ENCODE measurements around the gene TPM4. TPM values are rescaled to one million over a fixed set of nuclear protein-coding genes. Genes with fewer than 3 reads are reported as not detected.

The TPM4 gene
- total RNA-seq, 2 experiments from 2014 or later: 491 to 493 TPM

- peaks cover 5% of the 10 kb centered on the region for H3K27me3 Mint-ChIP-seq
- H3K4me3 Mint-ChIP-seq: no peak overlapping the region
- no peaks in the 10 kb centered on the region for H3K36me3 Mint-ChIP-seq
- H3K9me3 Mint-ChIP-seq (ENCODE audit: low read depth): no peaks in the 10 kb centered on the region
- peaks cover 12% of the 10 kb centered on the region for H3K4me1 Mint-ChIP-seq
- ATAC-seq (no peak), DNase-seq (no peak)
- no peak overlapping the region for H3K27ac Mint-ChIP-seq
- CTCF ChIA-PET: interaction anchor here (0.6 kb wide), 1 partner anchor 9 kb away, joined by 4 read pairs; no protein-coding TSS in a partner anchor
Measured at GRCh38 chr19:16036397-16036925, 39.8 kb upstream of the TPM4 start.

- no peaks in the 10 kb centered on the region for H3K36me3 Mint-ChIP-seq
- ATAC-seq: no peak
- peaks cover 5% of the 10 kb centered on the region for H3K27me3 Mint-ChIP-seq
- no peak overlapping the region for H3K27ac Mint-ChIP-seq
- CTCF ChIA-PET: interaction anchor here (1.1 kb wide), 1 partner anchor 148 kb away, joined by 3 read pairs; the partner anchor contains the start of gene FAM32A
- H3K4me1 Mint-ChIP-seq: peaks cover 17% of the 10 kb centered on the region
- no peak for DNase-seq
- no peaks in the 10 kb centered on the region for H3K9me3 Mint-ChIP-seq (ENCODE audit: low read depth)
- no peak overlapping the region for H3K4me3 Mint-ChIP-seq
Measured at GRCh38 chr19:16036941-16037340, 39.4 kb upstream of the TPM4 start.

- CTCF ChIA-PET: interaction anchor here (1.1 kb wide), 1 partner anchor 148 kb away, joined by 3 read pairs; the partner anchor contains the start of gene FAM32A
- Mint-ChIP-seq H3K27ac (no peak overlapping the region), H3K9me3 (ENCODE audit: low read depth) (no peaks in the 10 kb centered on the region), H3K4me3 (no peak overlapping the region), H3K27me3 (peaks cover 8% of the 10 kb centered on the region), H3K4me1 (peaks cover 17% of the 10 kb centered on the region), H3K36me3 (no peaks in the 10 kb centered on the region)
- no peak for ATAC-seq
- no peak for DNase-seq
Measured at GRCh38 chr19:16037424-16038195, 38.7 kb upstream of the TPM4 start.

GRCh38 chr19:16038196-16038695 lies 38.0 kb upstream of the TPM4 start:
- DNase-seq (no peak), ATAC-seq (no peak)
- no peak overlapping the region for H3K27ac Mint-ChIP-seq
- peaks cover 17% of the 10 kb centered on the region for H3K4me1 Mint-ChIP-seq
- CTCF ChIA-PET: interaction anchor here (8.0 kb wide), 1 partner anchor 25 kb away, joined by 83 read pairs; no protein-coding TSS in a partner anchor
- H3K4me3 Mint-ChIP-seq: no peak overlapping the region
- H3K9me3 Mint-ChIP-seq (ENCODE audit: low read depth): no peaks in the 10 kb centered on the region
- no peaks in the 10 kb centered on the region for H3K36me3 Mint-ChIP-seq
- H3K27me3 Mint-ChIP-seq: peaks cover 11% of the 10 kb centered on the region

GRCh38 chr19:16039081-16039480 lies 37.2 kb upstream of the TPM4 start:
- Mint-ChIP-seq H3K36me3 (no peaks in the 10 kb centered on the region), H3K4me1 (peaks cover 17% of the 10 kb centered on the region), H3K27ac (no peak overlapping the region), H3K4me3 (no peak overlapping the region), H3K27me3 (peaks cover 11% of the 10 kb centered on the region), H3K9me3 (ENCODE audit: low read depth) (no peaks in the 10 kb centered on the region)
- DNase-seq (no peak), ATAC-seq (no peak)
- CTCF ChIA-PET: interaction anchor here (0.7 to 8.0 kb wide), 2 partner anchors 24 to 344 kb away, joined by 3 to 83 read pairs; no protein-coding TSS in a partner anchor

- ATAC-seq (no peak), DNase-seq (no peak)
- H3K27ac Mint-ChIP-seq: no peak overlapping the region
- H3K36me3 Mint-ChIP-seq: no peaks in the 10 kb centered on the region
- CTCF ChIA-PET: interaction anchor here (0.7 to 8.0 kb wide), 5 partner anchors 23 to 343 kb away, joined by 3 to 83 read pairs (median 4); partner anchors contain the start of gene AP1M1
- peaks cover 17% of the 10 kb centered on the region for H3K4me1 Mint-ChIP-seq
- no peaks in the 10 kb centered on the region for H3K9me3 Mint-ChIP-seq (ENCODE audit: low read depth)
- H3K4me3 Mint-ChIP-seq: no peak overlapping the region
- peaks cover 11% of the 10 kb centered on the region for H3K27me3 Mint-ChIP-seq
Measured at GRCh38 chr19:16039545-16039944, 36.8 kb upstream of the TPM4 start.

GRCh38 chr19:16040642-16041041 lies 35.7 kb upstream of the TPM4 start:
- no peak for DNase-seq
- no peaks in the 10 kb centered on the region for H3K36me3 Mint-ChIP-seq
- H3K4me3 Mint-ChIP-seq: no peak overlapping the region
- peak overlapping the region; percentile 26 for H3K27ac Mint-ChIP-seq
- peaks cover 17% of the 10 kb centered on the region for H3K4me1 Mint-ChIP-seq
- ATAC-seq: no peak
- CTCF ChIA-PET: interaction anchor here (0.6 to 8.0 kb wide), 22 partner anchors 11 to 158 kb away, joined by 3 to 83 read pairs (median 10); partner anchors contain the start of genes AP1M1, FAM32A, HSH2D and RAB8A
- peaks cover 11% of the 10 kb centered on the region for H3K27me3 Mint-ChIP-seq
- no peaks in the 10 kb centered on the region for H3K9me3 Mint-ChIP-seq (ENCODE audit: low read depth)

- Mint-ChIP-seq H3K9me3 (ENCODE audit: low read depth) (no peaks in the 10 kb centered on the region), H3K4me1 (peaks cover 17% of the 10 kb centered on the region), H3K36me3 (no peaks in the 10 kb centered on the region), H3K27me3 (peaks cover 11% of the 10 kb centered on the region), H3K4me3 (no peak overlapping the region), H3K27ac (no peak overlapping the region)
- CTCF ChIA-PET: interaction anchor here (0.7 to 8.0 kb wide), 50 partner anchors 10 to 411 kb away, joined by 3 to 83 read pairs (median 5); partner anchors contain the start of genes AP1M1, FAM32A, HSH2D and RAB8A
- peak; percentile 81 for DNase-seq
- peak; percentile 86 for ATAC-seq
Measured at GRCh38 chr19:16041299-16041990, 34.9 kb upstream of the TPM4 start.

- DNase-seq: no peak
- Mint-ChIP-seq H3K36me3 (no peaks in the 10 kb centered on the region), H3K4me3 (no peak overlapping the region), H3K9me3 (ENCODE audit: low read depth) (no peaks in the 10 kb centered on the region), H3K27ac (no peak overlapping the region), H3K27me3 (peaks cover 11% of the 10 kb centered on the region), H3K4me1 (peaks cover 17% of the 10 kb centered on the region)
- CTCF ChIA-PET: interaction anchor here (0.8 to 8.0 kb wide), 47 partner anchors 9 to 411 kb away, joined by 3 to 83 read pairs (median 5); partner anchors contain the start of genes AP1M1, FAM32A, HSH2D and RAB8A
- no peak for ATAC-seq
Measured at GRCh38 chr19:16041991-16042386, 34.3 kb upstream of the TPM4 start.

GRCh38 chr19:16042533-16043085 lies 33.7 kb upstream of the TPM4 start:
- CTCF ChIA-PET: interaction anchor here (1.0 to 8.0 kb wide), 26 partner anchors 9 to 412 kb away, joined by 3 to 83 read pairs (median 7); partner anchors contain the start of genes AP1M1, FAM32A, RAB8A and TPM4
- no peak for ATAC-seq
- H3K4me3 Mint-ChIP-seq: no peak overlapping the region

GRCh38 chr19:16043156-16043757 lies 33.0 kb upstream of the TPM4 start:
- ATAC-seq: no peak
- H3K27me3 Mint-ChIP-seq: peaks cover 11% of the 10 kb centered on the region
- H3K4me3 Mint-ChIP-seq: no peak overlapping the region
- DNase-seq: no peak
- peaks cover 17% of the 10 kb centered on the region for H3K4me1 Mint-ChIP-seq
- CTCF ChIA-PET: interaction anchor here (2.5 to 8.0 kb wide), 4 partner anchors 8 to 142 kb away, joined by 14 to 83 read pairs (median 26); partner anchors contain the start of gene FAM32A
- no peaks in the 10 kb centered on the region for H3K9me3 Mint-ChIP-seq (ENCODE audit: low read depth)
- H3K36me3 Mint-ChIP-seq: no peaks in the 10 kb centered on the region
- no peak overlapping the region for H3K27ac Mint-ChIP-seq

More at GRCh38 chr19:16042533-16043085, 33.7 kb upstream of the TPM4 start:
- peaks cover 11% of the 10 kb centered on the region for H3K27me3 Mint-ChIP-seq
- no peak for DNase-seq
- H3K27ac Mint-ChIP-seq: no peak overlapping the region
- no peaks in the 10 kb centered on the region for H3K36me3 Mint-ChIP-seq
- peaks cover 17% of the 10 kb centered on the region for H3K4me1 Mint-ChIP-seq
- no peaks in the 10 kb centered on the region for H3K9me3 Mint-ChIP-seq (ENCODE audit: low read depth)

- no peaks in the 10 kb centered on the region for H3K36me3 Mint-ChIP-seq
- CTCF ChIA-PET: interaction anchor here (8.0 kb wide), 1 partner anchor 18 kb away, joined by 83 read pairs; no protein-coding TSS in a partner anchor
- H3K27ac Mint-ChIP-seq: no peak overlapping the region
- ATAC-seq (no peak), DNase-seq (no peak)
- H3K9me3 Mint-ChIP-seq (ENCODE audit: low read depth): no peaks in the 10 kb centered on the region
- H3K27me3 Mint-ChIP-seq: peaks cover 11% of the 10 kb centered on the region
- no peak overlapping the region for H3K4me3 Mint-ChIP-seq
- peaks cover 17% of the 10 kb centered on the region for H3K4me1 Mint-ChIP-seq
Measured at GRCh38 chr19:16044746-16045145, 31.5 kb upstream of the TPM4 start.
